GM21528 (cell line): ENCODE results near the gene CIB4.

Source experiments
- ATAC-seq: cut with Tn5 transposase; IDR thresholded peaks from one replicate; pipeline ENCODE4 v1.9.1; 2021; ENCODE audit warnings: mild to moderate bottlenecking, moderate library complexity; ENCODE audit not compliant: unreplicated experiment, low FRiP score

CIB4 gene

GRCh38 chr2:26640781-26641564 is at the start of gene CIB4:
Gene CIB4 (minus strand): TSS chr2:26641366. CDS start chr2:26641314, 52 bp downstream.
- no peak for ATAC-seq

- no peak for ATAC-seq
Observed at GRCh38 chr2:26687801-26688200, 46.6 kb upstream of the CIB4 start.

- ATAC-seq = no peak
Observed at GRCh38 chr2:26687328-26687727, 46.2 kb upstream of the CIB4 start.

- ATAC-seq = no peak
Observed at GRCh38 chr2:26685989-26686839, 45.0 kb upstream of the CIB4 start.

- ATAC-seq = no peak
Observed at GRCh38 chr2:26685341-26685740, 44.2 kb upstream of the CIB4 start.

- no peak for ATAC-seq
Observed at GRCh38 chr2:26683583-26683982, 42.4 kb upstream of the CIB4 start.

- ATAC-seq = no peak
Observed at GRCh38 chr2:26682155-26682554, 41.0 kb upstream of the CIB4 start.

- ATAC-seq = no peak
Observed at GRCh38 chr2:26681656-26682055, 40.5 kb upstream of the CIB4 start.

GRCh38 chr2:26679867-26680266 is 38.7 kb upstream of the CIB4 start:
- ATAC-seq = no peak

- no peak for ATAC-seq
Observed at GRCh38 chr2:26678035-26678434, 36.9 kb upstream of the CIB4 start.

- no peak for ATAC-seq
Observed at GRCh38 chr2:26675651-26676255, 34.6 kb upstream of the CIB4 start.

- ATAC-seq = no peak
Observed at GRCh38 chr2:26674771-26675170, 33.6 kb upstream of the CIB4 start.

- no peak for ATAC-seq
Observed at GRCh38 chr2:26674002-26674751, 33.0 kb upstream of the CIB4 start.

GRCh38 chr2:26672818-26673393 is 31.7 kb upstream of the CIB4 start:
- no peak for ATAC-seq

- no peak for ATAC-seq
Observed at GRCh38 chr2:26672112-26672817, 31.1 kb upstream of the CIB4 start.

GRCh38 chr2:26671691-26672090 is 30.5 kb upstream of the CIB4 start:
- no peak for ATAC-seq

GRCh38 chr2:26670931-26671460 is 29.8 kb upstream of the CIB4 start:
- ATAC-seq = no peak

GRCh38 chr2:26670171-26670570 is 29.0 kb upstream of the CIB4 start:
- no peak for ATAC-seq
